ENCODE results near the gene GRK7.

DNA sequence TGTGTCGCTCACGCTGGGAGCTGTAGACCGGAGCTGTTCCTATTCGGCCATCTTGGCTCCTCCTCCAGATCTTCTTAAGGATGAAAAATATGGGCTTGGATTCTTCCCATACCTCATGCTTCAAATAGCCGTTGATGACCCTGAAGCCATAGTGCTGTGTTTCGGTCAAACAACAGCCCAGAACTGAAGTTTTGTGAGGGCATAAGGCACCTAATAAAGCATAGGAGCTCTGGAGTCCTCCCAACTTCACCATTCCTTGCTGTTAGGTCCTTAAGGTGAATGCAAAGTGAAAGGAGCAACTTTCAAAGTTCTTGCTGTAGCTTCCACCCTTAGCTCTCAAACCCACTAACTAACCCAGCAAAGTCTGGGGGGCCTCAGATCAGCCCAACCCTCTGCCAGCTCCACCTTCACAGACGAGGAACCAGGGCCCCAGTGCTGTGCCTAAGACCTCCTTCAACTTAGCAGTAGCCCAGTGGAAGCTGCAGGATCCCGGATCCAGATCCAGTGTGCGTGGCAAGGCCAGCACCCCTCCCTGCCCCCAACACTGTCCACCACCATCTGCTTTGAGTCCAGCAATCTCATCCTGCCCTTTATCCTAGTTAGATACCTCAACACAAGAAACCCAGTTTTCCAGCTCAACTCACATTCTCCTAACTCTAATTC lies at the start of gene GRK7:
- TF ChIP-seq POLR2A (IDR thresholded peaks at IDR 0.05; ENCODE audit: low read depth, low read length): no peak
- TF ChIP-seq TAF1 (IDR thresholded peaks at IDR 0.05; ENCODE audit: low read depth, low read length): no peak
- no peak for TF ChIP-seq POLR2AphosphoS5 (IDR thresholded peaks at IDR 0.05; ENCODE audit: low read depth, low read length)
